HTR-8/SVneo (cell line): ENCODE results near the gene SPRR1A.

Experiments
- DNase-seq: peaks from one replicate; pipeline ENCODE4 v3.0.0; 2011; ENCODE audit warnings: low spot score, mixed read lengths; ENCODE audit not compliant: insufficient read length
- FAIRE-seq: peaks from 2 replicates; lab custom pipeline; 2011; peaks lifted over from hg19 to GRCh38; lab: Jason Lieb, UNC

The SPRR1A gene, protein sequence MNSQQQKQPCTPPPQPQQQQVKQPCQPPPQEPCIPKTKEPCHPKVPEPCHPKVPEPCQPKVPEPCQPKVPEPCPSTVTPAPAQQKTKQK

DNA sequence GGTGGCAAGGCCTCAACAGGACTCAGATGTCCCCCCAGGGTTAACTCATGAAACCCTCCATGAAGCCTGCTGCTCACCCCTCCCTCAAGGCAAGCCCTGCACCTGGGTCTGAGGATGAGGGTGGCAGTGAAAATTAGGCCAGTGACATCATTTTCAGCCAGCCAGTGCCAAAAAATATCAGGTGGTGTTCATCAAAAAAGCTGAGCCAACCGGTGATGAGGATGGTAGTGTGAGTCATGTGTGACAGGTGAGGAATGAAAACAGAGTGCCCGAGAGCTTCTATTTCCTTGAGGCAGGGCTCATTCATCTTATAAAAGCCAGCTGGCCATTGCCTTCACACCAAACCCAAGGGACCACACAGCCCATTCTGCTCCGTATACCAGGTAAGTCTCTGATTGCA is at the start of gene SPRR1A:
Gene SPRR1A, plus strand, starts transcription at position 339 of the 400 bp plus-strand sequence. CDS start 1,150 bp downstream, outside the sequence.
- FAIRE-seq = no peak
- no peak for DNase-seq

DNA sequence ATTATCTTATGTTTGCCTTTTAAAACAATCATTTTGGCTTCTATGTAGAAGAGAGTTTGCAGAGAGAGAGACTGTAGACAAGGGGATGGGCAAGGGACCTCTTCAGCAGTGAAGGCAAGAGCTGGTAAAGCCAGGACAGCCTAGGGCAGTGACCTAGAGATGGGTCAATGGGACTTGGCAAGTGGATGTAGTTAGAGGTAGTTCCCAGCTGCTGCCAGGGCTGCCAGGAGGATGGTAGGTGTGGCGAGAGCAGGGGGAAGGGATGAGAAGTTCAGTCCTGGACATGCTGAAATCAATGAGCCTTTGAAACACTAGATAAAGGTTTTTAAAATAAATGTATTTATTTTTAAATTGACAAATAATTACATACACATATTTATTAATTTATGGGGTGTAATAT is 43.3 kb upstream of the SPRR1A start:
- DNase-seq (no peak), FAIRE-seq (no peak)

DNA sequence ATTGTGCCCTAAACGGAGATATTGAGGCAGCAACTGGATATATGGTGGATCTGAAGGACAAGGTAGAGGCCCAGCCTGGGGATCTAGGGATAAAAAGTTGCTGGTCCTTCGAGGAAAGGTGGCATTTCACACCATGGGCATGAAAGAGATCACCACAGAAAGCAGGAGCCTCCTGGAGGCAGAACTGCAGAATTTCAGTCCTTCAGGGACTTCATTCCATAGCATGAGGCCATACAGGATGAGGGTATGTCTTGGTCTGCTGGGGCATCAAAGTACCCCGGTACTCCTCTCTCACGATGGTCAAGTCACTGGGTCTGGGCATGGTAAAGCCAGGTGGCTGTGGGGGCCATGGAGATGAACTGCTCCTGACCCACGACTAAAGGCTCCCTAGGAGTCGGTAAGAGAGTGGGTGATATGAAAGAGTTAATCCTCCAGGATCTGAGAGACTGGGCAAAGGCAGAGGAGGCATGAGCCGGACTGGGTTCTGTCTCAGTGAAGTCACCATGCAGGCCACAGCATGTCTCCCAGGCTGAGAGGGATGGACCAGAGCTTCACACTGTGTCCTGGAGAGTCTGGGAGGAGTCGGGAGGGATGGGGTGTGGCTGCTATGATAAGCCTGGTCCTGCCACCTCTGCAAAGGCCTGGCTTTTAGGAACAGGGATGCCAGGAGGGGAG is 42.7 kb upstream of the SPRR1A start:
- FAIRE-seq = no peak
- no peak for DNase-seq

DNA sequence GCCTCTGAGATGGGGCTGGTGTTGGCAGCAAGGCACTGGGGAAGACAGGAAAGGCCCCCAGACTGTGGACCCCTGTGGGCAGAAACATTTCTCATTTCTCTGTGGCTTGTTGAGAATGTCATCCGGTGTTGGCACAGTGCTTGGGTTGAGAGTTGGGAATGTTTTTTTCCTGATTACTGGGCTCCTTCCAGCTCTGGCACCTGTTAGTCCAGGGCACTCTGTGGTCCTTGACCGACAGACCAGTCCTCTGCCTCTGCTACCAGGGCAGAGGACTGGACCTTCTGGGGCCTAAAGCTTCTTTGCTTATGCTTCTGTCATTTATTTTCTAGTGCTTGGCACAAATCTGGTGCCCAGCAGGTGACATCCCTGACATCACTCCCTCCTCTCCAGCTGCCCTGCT is 41.7 kb upstream of the SPRR1A start:
- DNase-seq = no peak
- no peak for FAIRE-seq

DNA sequence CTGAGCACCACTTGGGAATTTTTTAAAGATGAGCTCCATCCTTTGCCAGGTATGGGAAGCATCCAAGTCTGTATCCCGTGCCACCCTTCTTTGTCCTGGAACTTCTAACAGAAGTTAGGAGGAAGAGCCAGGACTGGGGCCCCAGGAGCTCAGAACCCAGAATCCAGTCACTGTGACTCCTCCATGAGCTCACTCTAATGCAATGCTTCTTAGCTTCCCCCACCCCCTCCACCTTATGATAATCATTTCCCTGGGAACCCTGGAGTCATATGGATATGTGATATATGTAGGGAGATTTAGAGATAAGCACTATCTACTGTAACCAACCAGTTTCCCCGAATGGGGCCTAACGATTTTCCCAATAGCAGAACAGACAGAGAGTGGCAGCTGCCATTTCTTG is 37.6 kb upstream of the SPRR1A start:
- FAIRE-seq = no peak

DNA sequence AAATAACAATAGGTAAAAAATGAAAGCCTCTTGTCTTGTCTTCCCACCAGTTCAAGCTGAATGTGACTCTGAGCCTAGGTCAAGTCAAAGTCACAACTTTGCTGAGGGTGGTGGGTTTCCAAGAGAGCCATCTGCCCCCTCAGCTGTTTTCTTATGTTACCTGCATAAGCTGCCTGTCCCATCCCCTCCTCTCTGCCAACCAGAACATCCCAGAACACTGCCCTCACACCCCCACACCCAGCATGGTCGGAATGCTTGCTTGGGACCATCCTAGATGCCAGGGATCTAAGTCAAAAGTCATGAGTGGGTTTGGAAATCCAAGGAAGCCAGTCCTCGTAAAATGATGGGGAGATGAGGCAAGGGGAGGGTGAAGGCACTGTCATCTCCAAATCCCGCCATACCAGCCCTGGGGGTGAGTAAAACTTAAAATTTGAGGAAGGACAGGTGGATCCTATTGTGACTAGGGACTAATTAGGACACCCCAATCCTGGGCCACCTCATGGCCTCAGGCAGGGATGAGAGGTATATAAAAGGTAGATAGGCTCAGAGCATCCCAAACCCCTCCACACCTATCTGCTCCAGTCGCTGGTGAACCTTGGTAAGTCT is 37.1 kb upstream of the SPRR1A start, which contains the start of gene SPRR5:
Gene SPRR5, plus strand, starts transcription at position 556 of the 606 bp plus-strand sequence. CDS start 1,349 bp downstream, outside the sequence.
- FAIRE-seq (no peak), DNase-seq (no peak)

More for the DNA sequence above, 37.6 kb upstream of the SPRR1A start:
- no peak for DNase-seq

DNA sequence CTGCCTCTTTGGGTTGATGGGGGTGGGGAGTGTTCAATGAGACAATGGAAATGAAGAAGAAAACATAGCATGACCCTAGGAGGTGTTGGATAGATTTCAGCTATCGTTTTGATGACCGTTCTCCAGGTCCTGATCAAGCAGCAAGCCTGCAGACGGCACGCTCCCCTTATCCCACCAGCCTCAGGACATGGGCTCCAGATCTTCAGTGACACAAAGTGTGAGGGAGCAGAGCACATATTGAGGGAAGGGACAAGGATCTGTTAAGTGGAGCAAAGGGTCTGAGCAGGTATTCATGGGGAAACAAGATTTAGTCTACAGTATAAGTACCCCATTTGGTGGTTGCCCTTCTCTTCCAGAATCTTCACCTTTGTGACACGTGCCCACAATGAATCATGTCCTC is 32.2 kb upstream of the SPRR1A start:
- no peak for FAIRE-seq
- no peak for DNase-seq

DNA sequence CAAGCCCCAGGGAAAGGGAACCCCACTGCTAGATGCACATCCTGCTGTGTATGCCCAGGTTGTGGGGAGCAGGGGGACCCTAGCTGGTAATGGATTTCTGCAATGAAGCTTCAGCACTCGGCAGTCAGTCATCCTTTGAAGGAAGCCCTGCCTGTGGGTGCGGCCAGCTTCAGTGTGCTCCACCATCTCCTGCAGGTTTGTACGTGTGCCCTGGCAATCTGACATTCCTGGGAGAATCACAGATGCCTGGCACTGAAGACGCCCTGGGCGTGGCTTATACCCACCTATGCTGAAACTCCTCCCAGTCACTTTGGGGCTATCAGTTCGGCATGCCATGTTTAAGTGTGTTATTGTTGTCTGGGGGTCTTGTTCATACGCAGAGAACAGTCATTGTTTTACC is 30.1 kb upstream of the SPRR1A start:
- FAIRE-seq = no peak
- no peak for DNase-seq

DNA sequence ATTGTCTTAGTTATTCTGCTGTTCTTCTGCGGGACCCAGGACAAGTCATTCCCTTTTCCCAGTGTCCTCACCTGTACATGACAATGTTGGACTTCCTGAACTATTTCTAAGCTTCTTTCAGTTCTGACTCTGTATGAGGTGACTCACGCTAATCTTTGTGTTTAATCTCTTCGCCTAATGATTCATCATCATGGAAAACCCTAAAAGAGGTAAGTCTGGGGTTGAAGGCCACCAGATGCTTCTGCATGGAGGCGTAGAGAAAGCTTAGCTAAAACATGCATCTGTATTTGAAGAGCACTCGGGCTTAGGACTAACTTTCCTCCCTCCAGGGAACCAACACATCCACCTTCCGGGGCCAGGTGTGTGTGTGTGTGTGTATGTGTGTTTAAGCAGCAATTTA is 29.4 kb upstream of the SPRR1A start:
- DNase-seq (no peak), FAIRE-seq (no peak)

DNA sequence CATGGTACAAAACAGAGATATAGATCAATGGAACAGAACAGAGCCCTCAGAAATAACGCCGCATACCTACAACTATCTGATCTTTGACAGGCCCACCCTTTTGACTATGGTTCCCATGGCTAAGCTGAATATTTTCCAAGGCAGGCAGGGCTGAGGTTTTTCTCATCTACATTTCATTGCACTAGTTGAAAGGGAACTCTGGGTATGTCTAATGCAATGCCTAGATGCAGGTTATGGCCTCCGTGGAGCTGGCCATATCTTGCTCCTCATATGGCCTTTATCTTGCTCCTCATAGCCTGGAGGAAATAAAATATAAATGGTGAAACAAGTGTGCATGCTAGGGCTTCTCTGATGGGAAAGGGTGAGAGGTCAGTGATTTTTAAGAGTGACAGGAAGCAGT is 26.3 kb upstream of the SPRR1A start:
- DNase-seq (no peak), FAIRE-seq (no peak)

DNA sequence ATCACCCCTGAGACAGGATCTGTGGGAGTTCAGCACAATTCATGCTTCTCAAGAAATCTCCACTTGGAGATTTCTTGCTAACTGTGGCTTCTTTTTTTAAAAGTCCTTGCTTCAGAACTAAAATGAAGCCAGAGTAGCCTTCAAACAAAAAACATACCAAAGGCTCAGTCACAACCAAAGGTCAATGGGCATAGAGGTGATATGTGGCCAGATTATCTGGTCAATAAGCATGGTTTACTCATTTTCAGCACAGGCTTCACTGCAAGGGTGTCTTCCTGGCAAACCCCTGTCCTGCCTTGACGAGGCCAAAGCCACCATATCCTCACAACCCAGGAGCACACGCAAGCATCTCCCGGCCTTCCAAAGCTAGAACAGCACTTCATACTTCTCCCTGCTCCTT is 24.6 kb upstream of the SPRR1A start:
- no peak for DNase-seq
- no peak for FAIRE-seq

DNA sequence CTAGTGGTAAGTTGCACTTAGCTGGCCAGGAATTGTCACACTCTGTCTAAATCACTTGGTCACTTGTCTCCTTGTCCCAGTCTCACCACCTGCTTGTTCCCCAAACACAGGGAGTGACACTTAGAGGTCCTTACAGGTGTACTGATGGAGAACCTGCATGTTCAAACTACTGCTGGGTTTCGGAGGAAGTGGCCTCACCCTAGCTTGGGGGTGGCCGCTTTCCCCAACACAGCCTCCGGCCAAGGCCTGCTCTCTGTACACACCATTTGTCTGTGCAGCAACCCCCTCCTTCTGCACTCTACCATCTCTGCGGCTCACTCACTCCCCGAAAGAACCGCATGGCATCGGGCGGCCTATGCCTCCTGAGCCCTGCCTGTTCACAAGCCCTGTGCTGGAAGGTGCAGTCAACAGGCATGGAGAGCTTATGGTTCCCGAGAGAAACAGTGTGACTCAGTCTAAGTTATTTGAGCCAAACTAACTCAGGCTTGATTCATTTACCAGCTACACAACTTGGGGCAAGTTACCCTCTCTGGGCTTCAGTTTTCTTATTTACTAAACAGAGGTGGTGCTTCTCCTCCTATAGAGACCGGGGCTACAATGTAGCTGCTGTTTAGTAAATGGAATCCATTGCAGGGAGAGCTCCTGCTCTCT is 24.0 kb upstream of the SPRR1A start:
- no peak for DNase-seq
- no peak for FAIRE-seq

DNA sequence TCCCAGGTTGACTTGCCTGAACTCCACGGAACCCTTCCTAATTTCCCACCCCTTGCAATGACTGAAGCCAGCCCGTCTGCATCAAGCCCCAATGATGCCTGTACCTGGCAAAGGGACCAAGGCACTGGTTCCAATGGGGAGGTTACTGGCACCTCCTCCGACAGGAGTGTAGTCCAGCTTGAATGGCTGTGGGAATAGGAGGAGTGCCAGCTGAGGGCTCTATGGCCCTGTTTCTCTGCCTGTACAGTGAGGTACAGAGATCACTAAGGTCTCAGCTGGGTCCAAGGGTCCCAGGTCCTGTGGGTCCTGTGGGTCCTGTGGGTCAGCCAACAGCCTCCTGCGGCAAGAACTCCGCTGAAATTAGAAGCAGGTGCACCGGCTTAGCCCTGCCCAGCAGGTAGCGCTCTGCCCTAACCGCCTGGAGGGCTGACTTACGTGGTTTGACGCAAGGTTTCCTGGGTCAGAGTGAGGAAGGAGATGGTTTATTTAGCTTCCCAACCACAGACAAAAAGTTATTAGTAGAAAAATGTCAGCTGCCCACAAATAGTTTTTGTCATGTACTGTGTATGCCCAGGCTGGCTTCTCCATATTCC is 23.3 kb upstream of the SPRR1A start:
- no peak for DNase-seq
- no peak for FAIRE-seq

DNA sequence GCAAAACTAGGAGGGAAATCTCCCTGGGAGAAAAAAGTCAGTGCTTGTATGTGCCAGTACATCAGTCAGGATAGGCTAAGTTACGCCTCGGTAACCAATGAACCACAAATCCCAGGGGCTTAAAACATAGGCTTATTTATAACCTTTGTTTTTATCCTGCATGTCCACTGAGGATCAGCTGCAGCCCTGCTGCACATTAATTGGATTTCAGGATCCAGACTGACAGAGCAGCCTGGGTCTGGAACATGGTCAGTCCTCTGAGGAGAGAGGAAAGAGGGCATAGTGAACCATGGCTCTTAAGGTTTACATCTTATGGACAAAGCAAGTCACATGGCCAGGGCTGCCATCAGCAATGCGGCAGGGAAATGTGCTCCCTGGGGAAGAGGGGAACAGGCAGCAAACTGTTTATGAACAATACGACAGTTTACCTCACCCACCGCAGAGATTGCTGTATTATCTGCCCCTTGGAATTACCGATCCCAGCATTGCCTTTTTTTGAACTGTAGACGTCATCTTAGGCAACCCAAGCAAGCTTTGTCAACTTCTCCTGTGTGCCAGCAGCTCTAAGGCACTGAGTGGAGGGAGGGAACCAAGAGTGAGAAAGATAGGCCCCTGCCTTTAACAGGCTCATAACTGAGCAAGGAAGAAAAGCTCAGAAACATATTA is 22.5 kb upstream of the SPRR1A start:
- no peak for FAIRE-seq
- no peak for DNase-seq

DNA sequence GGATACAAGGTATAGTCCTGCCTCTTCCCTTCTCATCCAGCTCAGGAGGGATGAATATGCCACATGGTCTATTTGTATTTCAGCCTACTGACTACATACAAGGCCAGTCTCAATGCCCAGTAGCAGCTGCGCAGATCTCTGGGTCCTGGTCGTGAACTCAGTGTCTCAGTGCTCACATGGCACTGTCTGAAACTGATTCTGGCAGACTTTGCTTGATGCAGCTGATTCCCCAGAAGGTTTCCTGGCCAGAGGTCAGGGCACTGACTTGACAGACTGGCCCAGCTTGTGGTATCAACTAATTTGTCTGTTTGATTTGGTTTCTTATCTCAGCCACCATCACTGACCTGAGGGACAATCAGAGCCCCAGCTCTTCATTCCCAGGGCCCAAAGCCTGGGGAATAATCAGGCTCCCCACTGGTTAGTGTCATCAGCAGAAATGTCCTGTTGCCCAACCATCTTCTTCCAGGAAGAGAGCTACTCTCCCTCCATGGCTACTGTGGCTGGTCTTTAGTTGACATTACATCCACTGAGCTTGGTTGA is 20.9 kb upstream of the SPRR1A start:
- FAIRE-seq (no peak), DNase-seq (no peak)

DNA sequence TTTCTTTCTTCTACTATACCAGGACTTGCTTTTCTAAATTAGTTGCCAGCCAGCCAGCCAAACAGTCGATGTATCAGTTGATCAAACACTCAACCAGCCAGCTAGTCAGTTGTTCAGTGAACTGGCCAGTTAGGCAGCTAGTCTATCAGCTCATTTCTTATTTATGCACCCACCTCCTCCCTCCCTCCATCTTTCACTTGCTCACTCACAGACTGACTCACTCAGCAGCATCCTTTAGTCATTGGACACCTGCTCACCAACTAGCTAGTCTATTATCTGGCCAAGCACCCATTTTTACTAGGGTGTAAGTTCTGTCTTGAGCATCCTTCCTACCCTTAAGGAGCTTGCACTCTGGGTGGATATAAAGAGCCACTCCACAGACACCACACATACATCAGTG is 19.3 kb upstream of the SPRR1A start:
- FAIRE-seq = no peak
- DNase-seq = no peak

DNA sequence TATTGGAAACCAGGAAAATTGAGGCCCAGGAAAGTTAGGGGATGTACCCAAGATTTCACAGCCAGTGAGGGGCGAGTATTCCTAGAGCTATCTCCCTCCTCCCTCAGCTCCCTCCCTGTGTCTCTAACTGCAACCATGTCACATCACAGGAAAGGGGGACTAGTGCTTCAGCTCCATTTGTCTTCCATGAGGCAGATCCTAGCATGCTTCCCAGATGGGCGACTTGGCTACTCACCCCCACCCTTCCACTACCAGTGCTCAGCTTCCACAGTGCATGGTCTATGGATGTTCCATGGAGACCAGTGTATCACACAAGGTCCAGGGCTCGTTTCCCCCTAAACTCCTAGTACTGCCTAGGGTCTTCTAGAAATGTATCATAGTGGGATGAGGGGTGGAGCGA is 18.0 kb upstream of the SPRR1A start:
- DNase-seq = no peak
- FAIRE-seq = no peak

DNA sequence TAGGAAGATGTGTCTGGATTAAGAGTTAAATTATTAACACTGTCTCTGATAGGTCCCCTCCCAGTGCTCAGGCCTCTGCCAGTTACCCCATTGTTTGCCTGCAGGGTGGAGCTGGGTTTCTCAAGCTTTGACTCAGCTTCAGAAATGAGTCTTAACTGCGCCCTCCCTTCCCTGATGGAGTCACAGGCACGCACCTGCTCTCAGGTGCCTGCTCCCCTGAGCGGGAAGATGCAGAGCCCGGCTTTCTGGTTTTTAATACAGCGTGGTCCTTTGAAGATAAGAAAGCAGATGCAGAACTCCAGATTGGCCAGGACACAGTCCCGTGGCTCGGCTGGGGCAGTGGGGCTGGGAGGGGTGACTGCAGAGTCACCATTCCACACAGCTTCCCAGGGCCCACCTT is 16.7 kb upstream of the SPRR1A start:
- no peak for FAIRE-seq

DNA sequence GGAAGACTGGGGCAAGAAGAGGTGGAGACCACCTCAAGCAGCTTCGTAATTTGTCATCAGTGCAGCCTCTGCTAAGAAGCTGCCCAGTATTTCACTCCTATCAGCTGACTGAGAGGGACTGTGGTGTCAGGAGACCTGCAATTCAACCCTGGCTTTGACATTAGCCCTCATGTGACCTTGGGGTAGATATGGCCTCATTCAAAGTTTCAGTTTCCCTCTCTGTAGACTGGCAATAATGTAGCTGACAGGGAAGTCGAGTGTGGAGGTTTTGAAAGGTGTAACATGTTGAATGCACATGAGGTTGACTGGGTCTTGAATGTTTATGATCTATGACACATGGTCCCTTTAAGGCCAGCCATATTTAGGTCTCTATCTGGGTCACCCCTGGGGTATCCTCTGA is 15.6 kb upstream of the SPRR1A start:
- FAIRE-seq (no peak), DNase-seq (no peak)

More for the DNA sequence above, 16.7 kb upstream of the SPRR1A start:
- no peak for DNase-seq

DNA sequence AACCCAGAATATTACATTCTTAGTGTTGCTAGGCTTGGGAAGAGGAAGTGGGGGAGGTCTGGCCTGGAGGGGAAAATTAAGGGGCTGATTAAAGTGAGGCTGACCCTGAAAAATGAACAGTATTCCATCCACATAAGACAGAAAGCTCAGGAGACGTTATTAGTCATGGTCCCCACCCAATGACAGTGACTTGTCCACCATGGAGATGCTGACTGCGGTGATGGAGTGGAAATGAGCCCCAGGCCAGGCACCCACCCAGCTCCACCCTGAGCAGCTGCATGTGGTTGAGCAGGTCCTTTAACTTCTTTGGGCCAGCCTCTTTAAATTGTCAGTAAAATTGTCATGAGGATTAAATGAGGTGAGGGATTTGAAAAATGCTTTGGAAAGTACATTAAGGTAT is 14.8 kb upstream of the SPRR1A start:
- FAIRE-seq (no peak), DNase-seq (no peak)
